HG02798 (cell line): ENCODE measurements around the gene LGALS1.
"Not testable (repeated sequence)": the region's sequence is repeated elsewhere in the genome, so short reads cannot be mapped to it uniquely, and the experiment has no call there.

Experiments used
- ATAC-seq: cut with Tn5 transposase; IDR thresholded peaks from one replicate; pipeline ENCODE4 v1.9.1; 2021; ENCODE audit warnings: mild to moderate bottlenecking; ENCODE audit not compliant: unreplicated experiment, poor library complexity

LGALS1 gene

GRCh38 chr22:37713761-37714160, 38.3 kb downstream of the LGALS1 start:
- no peak for ATAC-seq

- ATAC-seq: no peak
Measured at GRCh38 chr22:37714634-37715033, 39.2 kb downstream of the LGALS1 start.

- no peak for ATAC-seq
Measured at GRCh38 chr22:37715760-37716159, 40.3 kb downstream of the LGALS1 start.

GRCh38 chr22:37716708-37717107, 41.3 kb downstream of the LGALS1 start:
- ATAC-seq: no peak

- ATAC-seq: not testable (repeated sequence)
Measured at GRCh38 chr22:37717235-37717634, 41.8 kb downstream of the LGALS1 start.

- not testable (repeated sequence) for ATAC-seq
Measured at GRCh38 chr22:37717746-37718305, 42.4 kb downstream of the LGALS1 start.

- ATAC-seq: no peak
Measured at GRCh38 chr22:37725551-37726240, 50.3 kb downstream of the LGALS1 start.

- ATAC-seq: no peak
Measured at GRCh38 chr22:37726241-37726887, 50.9 kb downstream of the LGALS1 start.

GRCh38 chr22:37728620-37729019, 53.2 kb downstream of the LGALS1 start:
- no peak for ATAC-seq
